Measurements from ENCODE around the gene PCDHB9.
"Not testable (repeated sequence)": the region's sequence is repeated elsewhere in the genome, so short reads cannot be mapped to it uniquely, and the experiment has no call there.

Gene PCDHB9

GRCh38 chr5:141188682-141189081 is 1.7 kb downstream of the PCDHB9 start:
- not testable (repeated sequence) for DNase-seq

GRCh38 chr5:141189131-141189530 is 2.2 kb downstream of the PCDHB9 start:
- not testable (repeated sequence) for DNase-seq

GRCh38 chr5:141192110-141192725 is 5.3 kb downstream of the PCDHB9 start, which contains the start of gene PCDHB10:
PCDHB10 (plus strand) TSS chr5:141192353; CDS start chr5:141192553, 200 bp downstream.
- peak; percentile 7 for DNase-seq

- not testable (repeated sequence) for DNase-seq
Measured at GRCh38 chr5:141194332-141194731, 7.4 kb downstream of the PCDHB9 start.

- DNase-seq: no peak
Measured at GRCh38 chr5:141196363-141196762, 9.4 kb downstream of the PCDHB9 start.

- no peak for DNase-seq
Measured at GRCh38 chr5:141199359-141200235, 12.6 kb downstream of the PCDHB9 start, which contains the start of gene PCDHB11. PCDHB11 (plus strand) TSS chr5:141199627; CDS start chr5:141199775, 148 bp downstream.

- not testable (repeated sequence) for DNase-seq
Measured at GRCh38 chr5:141201126-141201525, 14.2 kb downstream of the PCDHB9 start.

GRCh38 chr5:141201646-141202045 is 14.7 kb downstream of the PCDHB9 start:
- DNase-seq: not testable (repeated sequence)

- DNase-seq: no peak
Measured at GRCh38 chr5:141208478-141208877, 21.5 kb downstream of the PCDHB9 start, which contains the start of gene PCDHB12. PCDHB12 (plus strand) TSS chr5:141208719; CDS start chr5:141208908, 189 bp downstream.

- not testable (repeated sequence) for DNase-seq
Measured at GRCh38 chr5:141210281-141210680, 23.3 kb downstream of the PCDHB9 start.

GRCh38 chr5:141210849-141211248 is 23.9 kb downstream of the PCDHB9 start:
- DNase-seq: not testable (repeated sequence)

- peak; percentile 9 for DNase-seq
Measured at GRCh38 chr5:141213656-141214339, 26.8 kb downstream of the PCDHB9 start, which contains the start of gene PCDHB13. PCDHB13 (plus strand) TSS chr5:141213919; CDS start chr5:141214124, 205 bp downstream.

GRCh38 chr5:141214583-141214982 is 27.6 kb downstream of the PCDHB9 start:
- DNase-seq: not testable (repeated sequence)

GRCh38 chr5:141215504-141215903 is 28.5 kb downstream of the PCDHB9 start:
- not testable (repeated sequence) for DNase-seq

- not testable (repeated sequence) for DNase-seq
Measured at GRCh38 chr5:141216035-141216434, 29.1 kb downstream of the PCDHB9 start.

- DNase-seq: peak; percentile 12
Measured at GRCh38 chr5:141223112-141223783, 36.3 kb downstream of the PCDHB9 start, which contains the start of gene PCDHB14. PCDHB14 (plus strand) TSS chr5:141223343; CDS start chr5:141223506, 163 bp downstream.

GRCh38 chr5:141224844-141225243 is 37.9 kb downstream of the PCDHB9 start:
- DNase-seq: not testable (repeated sequence)

- not testable (repeated sequence) for DNase-seq
Measured at GRCh38 chr5:141225421-141225820, 38.5 kb downstream of the PCDHB9 start.

GRCh38 chr5:141234109-141234667 is 47.2 kb downstream of the PCDHB9 start:
- peak; percentile 3 for DNase-seq

- not testable (repeated sequence) for DNase-seq
Measured at GRCh38 chr5:141235922-141236321, 49.0 kb downstream of the PCDHB9 start.

Data from fibroblast of skin of back (primary cell).